GM12874 (cell line): ENCODE measurements around the gene OR4D1.

Experiments
- CTCF ChIP-seq: IDR thresholded peaks from 2 replicates; pipeline ENCODE4 v1.5.1; 2011; ENCODE audit warnings: low read depth, mild to moderate bottlenecking, control low read depth, low read length, moderate library complexity; ENCODE audit not compliant: insufficient read depth

OR4D1 gene

GRCh38 chr17:58136669-58137279 is 11.4 kb upstream of the OR4D1 start:
- TF ChIP-seq CTCF: no peak

GRCh38 chr17:58141505-58141904 is 6.7 kb upstream of the OR4D1 start:
- TF ChIP-seq CTCF: no peak

GRCh38 chr17:58144801-58145200 is 3.4 kb upstream of the OR4D1 start:
- no peak for TF ChIP-seq CTCF

DNA sequence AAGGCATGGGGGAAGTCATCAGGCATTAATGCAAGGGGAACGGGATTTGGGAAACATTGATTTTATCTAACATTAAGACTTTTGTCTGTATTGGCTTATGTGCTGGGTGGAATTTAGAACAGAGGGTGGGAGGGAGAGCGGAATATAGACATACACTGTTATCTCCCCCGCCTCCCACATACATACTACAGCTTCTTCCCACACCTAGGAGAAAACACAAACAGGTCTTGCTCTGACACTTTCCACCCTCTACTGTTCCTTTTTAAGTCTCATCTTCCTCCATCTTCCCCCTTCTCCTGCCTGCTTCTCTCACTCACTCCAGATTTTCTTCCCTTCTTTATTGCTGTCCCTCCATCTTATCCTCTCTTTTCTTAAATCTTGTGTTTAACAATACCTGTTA is 425 bp downstream of the OR4D1 start:
- no peak for TF ChIP-seq CTCF

DNA sequence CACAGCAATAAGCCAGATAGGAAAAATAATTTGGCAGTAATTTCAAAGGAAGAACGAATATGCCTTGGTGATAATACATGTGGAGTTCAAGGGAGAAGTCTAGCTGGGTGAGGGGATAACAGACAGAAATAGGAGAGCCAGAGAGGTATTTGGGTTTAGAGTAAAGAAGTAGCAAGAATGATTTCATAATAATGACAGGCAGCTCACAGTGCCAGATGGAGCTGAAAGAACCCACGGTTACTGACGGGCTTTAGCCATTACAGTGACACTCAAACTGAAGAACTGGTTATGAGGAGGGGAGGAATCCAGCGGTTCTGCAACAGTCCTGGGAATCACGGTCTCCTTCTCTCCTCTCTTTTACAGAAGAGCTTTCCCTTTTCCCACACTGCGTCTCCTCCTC is 2.2 kb downstream of the OR4D1 start:
- TF ChIP-seq CTCF: no peak

DNA sequence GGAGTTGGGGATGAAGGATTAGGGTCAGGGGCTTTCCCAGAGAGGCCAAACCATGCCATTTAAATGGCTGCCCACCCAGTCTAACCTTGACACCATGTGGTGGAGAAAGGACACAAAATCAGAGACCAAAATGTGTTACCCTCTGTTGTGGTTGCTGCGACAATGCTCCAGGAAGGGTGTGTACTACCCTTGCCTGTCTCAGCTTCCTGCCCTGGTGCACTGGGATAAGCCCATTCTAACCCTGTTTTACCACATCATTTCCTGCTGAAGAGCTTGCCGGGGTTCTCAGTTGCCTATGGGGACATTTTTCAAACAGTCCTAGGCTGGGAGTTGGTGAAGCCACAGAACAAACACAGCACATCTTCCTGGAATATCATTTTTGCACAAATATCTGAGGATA is 4.9 kb downstream of the OR4D1 start:
- no peak for TF ChIP-seq CTCF

DNA sequence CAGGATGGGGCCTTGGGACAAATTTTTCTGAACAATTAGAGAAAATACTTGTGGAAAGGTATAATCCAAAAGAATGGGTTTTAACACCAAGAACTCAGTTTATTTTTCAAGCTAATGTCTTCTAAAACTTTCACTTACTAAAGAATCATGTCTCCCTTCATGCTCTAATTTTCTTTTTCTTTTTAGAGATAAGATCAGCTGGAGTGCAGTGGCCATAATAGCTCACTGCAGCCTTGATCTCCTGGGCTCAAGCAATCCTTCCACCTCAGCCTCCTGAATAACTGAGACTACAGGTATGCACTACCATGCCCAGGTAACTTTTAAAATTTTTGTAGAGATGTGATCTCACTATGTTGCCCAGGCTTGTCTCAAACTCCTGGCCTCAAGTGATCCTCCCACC is 5.5 kb downstream of the OR4D1 start:
- TF ChIP-seq CTCF: no peak
